GM19240 (cell line): ENCODE results near the gene MAP4K2.

Source experiments
- DNase-seq: peaks from one replicate; pipeline ENCODE4 v3.0.0; 2011; ENCODE audit warnings: low spot score; ENCODE audit not compliant: insufficient read length

The MAP4K2 gene

DNA sequence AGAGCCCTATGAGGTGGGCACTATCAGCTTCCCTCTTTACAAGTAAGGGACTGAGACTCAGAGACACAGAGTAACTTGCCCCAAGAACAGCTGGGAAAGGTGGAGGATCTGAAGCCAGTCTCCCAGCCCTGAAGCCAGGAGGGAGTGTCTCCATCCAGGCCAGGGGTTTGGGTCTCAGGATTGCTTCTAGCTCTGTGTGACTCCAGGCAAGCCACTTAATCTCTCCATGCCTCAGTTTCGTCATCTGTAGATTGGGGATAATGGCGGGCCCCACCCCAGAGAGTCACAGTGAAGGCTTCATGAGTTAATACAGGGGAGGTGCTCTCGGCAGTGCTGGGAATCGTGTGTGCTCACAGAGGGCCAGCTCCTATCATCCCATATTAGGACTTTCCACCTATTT lies 10.5 kb downstream of the MAP4K2 start:
- DNase-seq, result no peak

DNA sequence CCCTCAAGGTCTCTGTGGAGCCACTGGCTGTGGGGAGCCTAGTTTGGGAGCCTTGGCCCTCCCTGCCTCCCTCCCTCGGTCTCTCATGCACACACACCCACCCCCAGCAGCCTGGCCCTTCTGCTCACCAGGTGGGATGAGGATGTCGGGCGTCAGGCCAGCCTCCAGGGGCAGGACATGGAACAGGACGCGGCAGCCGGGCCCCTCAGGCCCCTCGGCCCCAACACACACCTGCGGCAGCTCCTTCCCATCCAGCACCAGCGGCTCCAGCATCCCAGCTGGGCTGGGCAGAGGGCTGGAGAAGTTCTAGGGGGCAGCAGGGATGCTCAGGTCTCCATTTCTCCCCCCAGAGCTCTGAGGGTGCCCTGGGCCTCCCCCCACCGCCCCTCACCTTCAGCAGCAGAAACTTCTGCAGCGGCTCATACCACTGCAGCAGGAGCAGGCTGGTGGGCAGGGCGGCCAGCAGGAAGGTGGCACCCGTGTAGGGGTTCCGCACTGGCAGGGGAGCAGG lies 11.2 kb downstream of the MAP4K2 start:
- DNase-seq, result no peak

DNA sequence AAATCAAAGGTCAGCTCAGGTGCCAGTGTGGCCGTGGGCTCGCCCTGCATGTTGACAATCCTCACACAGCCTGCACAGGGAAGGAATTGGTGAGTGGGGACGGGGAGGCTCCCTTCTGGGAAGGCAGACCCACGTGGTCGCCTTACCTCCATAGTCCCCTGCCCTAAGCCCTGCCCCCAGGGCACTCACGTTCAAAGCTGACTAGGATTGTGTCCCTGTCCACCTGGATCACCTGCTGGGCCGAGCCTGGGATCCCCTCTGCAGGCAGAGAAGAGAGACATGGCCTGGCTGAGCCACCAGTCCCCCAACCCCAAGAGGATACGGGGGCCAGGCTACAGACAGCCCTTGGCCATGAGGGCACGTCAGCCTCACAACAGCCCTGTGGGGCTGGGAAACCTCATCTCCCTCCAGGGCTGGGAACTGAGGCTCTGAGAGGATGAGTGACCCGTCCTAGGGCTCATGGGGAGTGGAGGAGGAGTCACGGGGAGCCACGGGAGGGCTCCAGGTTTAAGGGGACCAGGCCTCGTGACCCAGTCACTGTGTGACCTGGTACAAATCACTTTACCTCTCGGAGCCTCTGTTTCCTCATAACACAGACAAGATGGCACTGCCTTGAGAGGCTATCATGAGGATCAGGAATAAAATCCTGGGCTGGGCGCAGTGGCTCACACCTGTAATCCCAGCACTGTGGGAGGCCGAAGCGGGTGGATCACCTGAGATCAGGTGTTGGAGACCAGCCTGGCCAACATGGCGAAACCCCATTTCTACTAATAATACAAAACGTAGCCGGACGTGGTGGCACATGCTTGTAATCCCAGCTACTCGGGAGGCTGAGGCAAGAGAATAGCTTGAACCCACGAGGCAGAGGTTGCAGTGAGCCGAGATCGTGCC lies 12.6 kb downstream of the MAP4K2 start:
- no peak for DNase-seq

DNA sequence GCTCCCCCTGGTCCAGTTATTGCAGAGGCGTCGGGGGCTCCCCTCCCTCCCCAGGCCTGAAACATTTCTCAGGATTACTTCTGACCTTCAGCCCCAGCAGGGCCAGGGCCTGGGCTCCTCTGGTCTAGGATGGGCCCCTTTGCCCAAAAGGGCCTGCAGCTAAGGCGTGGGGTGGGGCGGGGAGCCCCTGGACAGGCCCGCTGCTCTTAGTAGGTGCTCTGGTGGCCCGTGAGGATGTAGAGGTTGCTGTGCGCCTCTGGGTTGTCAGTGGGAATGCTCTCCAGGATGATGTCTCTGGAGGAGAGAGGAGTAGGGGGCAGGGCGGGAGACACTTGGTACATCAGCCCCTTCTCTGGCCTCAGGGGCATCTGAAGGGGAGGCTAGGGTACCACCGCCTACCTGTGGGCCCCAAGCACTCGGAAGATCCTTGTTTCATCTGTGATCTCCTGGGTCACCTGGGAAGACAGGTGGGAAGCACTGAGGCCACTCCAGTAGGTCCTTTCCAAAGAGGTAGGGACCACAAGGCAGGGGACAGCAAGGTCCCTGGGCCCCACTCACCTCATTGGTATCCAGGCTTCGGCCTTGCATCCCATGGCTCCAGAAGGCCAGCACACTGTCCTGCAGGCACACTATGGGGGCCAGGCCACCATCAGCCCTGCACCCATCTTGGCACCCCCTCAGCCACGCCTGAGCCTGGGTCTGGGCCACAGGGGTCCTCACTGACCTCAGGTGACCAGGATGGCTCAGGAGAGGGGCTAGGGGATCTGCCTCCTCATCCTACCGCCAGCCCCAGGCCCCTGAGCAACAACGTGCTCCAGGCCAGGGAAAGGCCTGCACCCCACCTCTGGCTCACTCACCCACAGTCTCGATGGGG lies 13.4 kb downstream of the MAP4K2 start:
- DNase-seq, result no peak

DNA sequence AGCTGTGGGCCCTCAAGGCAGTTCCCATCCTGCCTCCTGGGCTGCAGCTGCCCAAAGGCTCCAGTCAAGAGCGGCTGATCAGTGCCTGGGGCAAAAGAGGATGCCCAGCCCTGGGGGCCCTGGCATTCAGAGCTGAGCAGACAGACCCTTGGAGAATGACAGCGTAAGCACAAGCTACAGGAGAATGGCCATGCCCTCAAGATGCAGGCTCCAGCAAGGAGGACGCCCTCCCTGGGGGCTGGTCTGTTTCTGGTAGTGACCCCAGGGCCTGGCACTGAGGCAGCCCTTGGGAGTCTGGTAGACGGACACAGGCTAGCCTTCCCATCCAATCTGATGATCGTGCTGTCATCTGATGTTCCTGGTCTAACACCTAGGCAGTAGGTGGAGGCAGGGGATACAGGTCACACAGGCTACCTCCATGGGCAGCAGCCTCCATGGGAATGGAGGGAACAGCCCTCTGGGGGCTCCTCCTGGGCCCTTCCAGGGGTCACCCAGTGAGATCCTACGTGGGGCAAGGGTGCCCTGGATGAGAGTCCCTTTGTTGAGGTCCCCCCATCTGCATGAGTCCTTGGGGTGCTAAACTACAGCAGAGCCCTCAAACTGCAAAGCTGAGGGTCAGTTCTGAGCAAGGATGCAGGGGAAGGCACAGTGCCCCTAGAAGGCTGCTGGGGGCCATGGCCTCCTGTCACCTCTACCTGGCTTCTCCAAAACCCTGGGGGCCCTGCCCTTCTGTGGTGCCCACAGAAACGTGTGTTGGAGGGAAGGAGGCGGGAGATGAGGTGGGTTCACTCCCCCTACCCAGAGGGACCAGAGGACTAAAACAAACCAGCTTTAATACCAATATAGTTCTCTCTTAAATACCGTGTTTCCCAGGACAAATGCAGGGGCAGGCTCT lies 14.4 kb downstream of the MAP4K2 start:
- DNase-seq, result no peak

DNA sequence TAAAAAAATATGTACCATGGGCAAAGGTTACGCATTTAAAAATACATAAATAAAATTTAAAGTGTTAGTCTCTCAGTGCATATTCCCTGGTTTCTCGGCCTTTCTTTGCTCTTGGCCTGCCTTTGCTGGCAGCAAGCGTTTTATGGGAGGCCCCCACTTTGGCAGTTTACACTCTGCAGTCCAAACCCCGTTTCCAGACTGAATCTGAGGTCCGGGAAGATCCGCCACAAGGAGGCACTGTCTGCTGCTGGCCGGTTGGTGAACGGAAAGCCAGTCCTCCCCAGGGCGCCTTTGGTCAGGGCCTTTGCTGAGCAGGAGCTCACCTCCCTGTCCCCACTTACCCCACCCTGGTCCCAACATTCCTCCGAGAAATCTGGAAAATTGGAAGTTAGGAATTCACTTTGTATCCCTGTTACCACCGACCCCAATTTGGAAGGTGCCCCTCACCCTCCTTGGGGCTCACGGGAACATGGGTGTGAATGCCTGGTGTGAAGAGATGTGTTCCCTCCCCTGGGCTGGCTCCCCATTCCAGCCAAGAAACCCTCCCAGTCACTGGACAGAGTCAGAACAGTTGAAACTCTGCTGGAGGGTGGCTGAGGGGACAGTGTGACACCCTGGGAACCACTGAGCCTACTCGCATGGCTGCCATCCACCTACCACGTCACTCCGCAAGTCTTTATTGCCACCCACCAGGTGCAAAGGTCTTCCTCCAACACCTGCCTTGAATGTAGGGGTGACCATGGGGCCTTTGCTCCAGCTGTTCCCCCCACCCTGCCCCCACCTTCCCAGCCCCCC lies 15.3 kb downstream of the MAP4K2 start:
- DNase-seq, result peak; percentile 77

DNA sequence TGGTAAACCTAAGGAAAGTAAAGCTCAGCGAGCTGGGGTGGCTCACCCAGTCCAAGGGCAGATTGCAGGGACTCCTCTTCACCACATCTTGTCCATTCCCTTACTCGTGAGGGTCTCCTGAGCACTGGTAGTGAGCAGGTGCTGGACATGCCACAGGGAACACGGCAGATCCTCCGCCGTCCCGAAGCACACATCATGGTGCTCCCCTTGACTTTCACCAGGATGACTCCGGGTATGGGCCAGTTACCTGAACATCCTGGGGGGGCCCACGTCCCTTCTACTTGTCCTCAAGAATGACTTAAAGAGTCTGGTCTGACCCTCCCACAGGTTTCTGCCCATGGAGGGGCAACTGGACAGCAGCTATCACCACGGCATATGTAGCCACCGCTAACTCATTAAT lies 16.7 kb downstream of the MAP4K2 start:
- no peak for DNase-seq

DNA sequence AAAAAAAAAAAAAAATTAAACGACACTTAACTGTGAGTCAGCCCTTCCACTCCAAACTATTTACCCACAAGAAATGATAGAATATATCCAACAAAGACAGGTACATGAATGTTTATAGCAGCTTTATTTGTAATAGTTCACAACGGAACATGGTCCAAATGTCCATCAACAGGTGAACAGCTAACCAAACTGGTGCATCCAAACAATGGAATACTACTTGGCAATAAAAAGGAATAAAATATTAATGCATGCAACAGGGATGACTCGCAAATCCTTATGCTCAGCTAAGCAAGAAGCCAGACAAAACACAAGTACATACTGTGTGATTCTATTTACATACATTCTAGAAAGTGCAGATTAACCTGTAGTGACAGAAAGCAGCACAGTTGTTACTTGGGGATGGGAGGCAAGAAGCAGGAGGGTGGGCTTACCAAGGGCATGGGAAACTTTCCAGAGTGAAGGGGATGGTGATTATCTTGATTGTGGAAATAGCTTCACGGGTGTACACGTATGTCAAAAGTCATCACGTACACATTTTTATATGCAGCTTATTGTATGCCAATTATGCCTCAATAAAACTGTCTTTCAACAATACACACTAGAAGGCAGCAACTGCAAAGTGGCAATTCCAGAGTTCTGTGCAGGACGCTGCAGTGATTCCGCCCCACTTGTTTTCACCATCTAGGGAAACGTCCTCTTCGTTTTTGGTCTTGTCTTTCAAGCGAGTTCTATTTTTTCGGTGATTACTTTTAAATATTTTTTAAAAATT lies 18.0 kb downstream of the MAP4K2 start:
- no peak for DNase-seq

DNA sequence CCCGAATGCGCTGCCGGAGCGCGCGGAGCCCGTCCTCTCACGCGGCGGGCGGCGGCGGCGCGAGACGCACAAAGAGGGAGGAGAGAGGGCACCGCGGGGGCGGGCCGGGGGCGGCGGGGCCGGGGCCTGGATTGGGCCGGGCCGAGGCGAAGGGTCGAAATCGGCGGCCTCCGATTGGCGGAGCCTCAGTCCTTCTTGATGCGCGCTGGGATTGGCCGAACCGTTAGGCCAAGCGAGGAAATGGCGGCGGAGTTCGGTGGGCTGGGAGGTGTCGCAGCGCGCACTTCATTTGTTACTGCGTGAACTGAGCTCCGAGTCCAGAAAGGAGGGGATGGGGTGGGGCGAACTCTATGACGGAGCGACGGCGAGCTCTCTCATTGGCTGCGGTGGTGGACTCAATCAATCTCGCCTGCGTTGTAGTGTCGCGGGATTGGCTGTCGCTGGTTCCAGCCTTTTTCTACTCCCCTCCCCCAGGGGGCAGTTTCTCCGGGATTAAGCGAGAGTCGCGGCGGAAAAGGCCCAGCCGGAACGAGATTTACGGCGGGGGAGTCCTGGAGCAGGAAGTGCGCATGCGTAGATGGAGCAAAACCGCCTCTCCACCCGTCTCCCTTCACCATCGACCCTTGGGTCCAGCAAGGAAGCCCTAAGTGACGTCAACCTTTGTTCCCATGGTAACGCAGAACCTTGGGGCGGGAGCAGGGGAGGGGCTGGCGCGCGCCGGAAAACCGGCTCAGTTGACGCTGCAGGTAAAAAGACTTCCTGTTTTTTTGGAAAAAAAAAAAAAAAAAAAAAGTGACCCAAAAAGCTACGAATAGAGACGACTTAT lies 24.3 kb downstream of the MAP4K2 start, which contains the start of gene SF1:
Gene SF1 (minus strand): TSS at position 70 of the 826 bp plus-strand sequence. CDS start 150 bp downstream, outside the sequence.
- DNase-seq, result peak; percentile 91

DNA sequence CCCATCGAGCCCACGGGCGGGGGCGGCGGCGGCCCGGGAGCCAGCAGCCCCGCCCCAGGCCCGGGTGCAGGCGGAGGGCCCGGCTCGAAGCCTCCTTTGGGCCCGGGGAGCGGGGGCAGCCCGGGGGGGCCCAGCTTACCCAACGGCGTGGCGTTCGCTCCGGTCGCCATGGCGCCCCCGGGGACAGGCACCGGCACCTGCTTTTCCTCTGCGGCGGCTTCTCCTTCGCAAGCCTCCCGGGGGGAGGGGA lies 24.9 kb downstream of the MAP4K2 start:
- DNase-seq, result no peak

DNA sequence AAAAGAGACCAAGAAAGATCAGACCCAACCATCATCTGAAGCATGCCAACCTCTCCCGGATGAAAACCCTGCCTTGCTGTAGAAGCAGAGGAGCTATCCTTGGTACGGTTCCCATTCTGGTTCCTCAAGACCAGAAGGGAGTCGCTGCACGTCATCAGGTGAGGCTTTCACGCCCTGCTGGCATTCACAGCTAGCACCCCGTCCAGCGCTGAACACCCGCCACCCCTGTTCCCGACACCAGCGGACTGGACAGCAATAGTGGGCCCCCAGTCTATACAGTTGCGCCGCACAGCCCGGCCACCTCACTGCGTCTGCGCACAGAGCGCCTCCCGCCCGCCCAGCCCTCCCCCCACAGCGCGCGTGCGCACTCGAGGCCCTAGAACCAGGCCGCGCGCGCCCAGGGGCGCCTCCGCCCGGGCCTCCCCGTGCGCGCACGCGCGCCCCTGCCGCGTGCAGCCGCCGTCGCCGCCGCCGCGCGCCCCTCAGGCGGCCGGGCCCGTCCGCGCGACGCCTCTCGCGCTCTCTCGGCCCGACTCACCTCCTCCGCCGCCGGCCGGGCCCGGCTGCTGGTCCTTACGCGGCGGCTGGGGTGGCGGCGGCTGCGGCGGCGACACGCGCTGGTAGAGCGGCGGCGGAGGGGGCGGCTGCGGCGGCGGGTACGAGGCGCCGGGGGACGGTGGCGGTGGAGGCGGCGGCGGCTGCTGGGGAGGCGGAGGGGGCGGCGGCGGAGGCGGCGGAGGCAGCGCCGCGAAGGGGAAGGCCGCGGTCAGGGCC lies 25.4 kb downstream of the MAP4K2 start:
- peak; percentile 76 for DNase-seq

DNA sequence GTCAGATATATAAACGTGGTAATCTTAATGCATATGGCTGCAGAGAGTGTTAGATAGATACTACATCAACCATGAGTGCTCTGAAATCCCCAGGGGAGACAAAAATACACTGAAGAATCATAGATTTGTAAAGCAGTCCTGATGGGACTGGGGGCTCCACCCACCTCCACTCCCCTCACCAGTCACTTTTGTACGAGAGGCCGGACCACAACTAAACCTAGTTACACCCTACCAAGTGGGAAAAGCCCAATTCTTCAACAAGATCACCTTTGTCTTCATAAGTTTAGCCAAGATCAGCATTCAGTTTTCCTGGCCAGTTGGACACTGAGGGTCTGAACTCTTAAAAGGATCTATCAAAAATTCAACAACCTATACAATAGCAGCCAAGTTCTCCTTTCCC lies 26.1 kb downstream of the MAP4K2 start:
- DNase-seq, result no peak

DNA sequence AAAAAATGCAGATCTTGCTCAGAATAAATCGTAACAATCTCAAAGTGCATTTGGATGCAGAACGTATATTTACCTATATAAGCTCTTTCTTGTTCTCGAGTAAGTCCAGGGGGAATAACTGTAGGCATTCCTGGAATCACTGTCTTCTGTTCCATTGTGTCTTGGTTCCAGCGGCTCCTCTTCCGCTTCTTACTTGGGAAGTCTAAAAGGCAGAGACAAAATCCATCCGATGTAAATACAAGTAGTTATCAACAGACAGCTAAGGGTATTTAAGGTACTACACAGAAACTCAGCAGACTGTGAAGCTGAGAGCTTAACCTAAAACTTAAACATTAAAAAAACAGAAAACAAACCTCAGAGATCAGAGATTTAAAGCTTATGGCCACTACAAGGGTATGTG lies 26.6 kb downstream of the MAP4K2 start:
- DNase-seq, result no peak

DNA sequence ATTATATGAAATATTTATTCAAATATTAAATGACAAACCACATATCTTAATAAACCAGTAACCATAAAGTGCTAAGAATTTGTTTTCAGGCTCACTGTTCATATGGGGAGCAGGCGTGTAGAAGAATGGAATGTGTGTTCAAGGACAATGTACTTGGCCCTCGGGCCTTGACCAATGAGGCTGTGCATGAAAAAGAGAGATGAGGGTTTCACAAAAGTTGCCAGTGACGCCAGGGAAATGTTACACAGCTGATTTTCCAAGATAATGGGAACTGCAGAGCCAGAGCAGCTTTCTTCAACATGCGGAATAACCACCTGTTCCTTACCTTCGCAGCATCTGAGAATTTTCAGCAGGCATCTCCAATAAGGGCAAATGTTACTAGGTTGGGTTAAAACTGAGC lies 28.9 kb downstream of the MAP4K2 start:
- DNase-seq, result no peak

DNA sequence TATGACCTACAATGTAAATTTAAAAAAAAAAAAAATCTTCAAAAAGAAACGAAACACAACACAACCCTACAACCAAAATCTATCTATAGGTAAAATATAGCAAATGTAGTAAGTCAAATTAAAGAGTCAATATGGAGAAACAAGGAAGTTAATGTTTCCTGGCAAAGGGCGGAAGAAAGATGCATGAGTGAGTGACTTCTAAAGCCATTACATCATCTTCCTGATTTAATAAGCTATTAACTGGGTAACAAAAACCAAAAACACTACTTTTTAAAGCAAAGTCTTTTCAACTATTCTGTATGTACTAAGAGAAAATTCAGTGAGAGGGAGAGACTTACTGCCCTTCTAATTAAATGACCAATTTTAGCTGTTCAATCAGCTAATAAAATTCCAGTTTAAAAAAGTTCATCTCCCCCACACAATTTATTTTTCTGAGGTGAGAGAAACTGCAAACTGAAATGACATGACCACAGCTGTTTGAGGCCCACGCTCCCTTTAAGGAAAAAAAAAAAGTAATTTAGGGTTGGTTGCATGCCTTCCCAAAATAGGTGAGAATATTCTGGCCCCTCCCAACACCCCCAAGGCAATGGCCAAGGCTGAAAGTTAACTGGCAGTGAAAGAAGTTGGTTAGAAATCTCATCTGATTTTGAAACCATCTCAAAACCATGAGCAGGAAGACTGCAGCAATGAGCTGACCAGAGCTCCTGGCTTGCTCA lies 30.6 kb downstream of the MAP4K2 start:
- DNase-seq, result no peak

DNA sequence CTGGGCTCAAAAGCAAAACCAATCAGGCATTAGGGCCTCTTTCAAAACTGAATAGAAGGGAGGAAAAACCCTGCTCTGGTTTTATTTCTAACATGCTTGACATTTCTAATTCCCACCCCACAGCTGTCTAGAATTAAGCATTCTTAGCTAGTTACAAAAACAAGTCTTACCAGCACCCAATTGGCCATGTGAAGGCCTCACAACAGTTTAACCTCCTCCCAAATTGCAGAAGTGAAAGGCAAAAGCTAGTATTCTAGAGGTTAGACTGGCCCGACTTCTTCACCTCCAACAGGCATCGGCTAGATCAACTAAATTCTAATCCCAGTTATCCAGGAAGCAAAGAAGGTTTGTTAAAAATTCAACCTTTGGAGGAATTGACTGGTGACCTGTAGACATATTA lies 31.2 kb downstream of the MAP4K2 start:
- no peak for DNase-seq

DNA sequence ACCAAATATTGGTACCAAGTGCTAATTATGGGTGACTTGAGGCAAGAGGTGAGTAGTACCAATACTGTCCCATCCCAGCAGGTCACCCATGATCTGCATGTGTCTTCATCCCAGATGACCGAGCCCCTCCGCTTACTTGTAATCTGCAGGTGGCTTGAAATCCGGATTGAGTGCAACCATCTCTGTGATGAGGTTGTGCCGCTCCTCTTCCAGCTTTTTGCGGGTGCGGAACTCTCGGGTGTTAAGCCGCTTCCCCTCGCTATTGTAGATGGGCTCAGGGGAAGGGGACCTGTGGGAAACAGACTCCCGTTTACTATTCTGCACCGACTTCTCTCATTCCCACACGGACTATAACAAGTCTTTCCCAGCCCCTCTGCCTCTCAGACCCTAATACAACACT lies 32.9 kb downstream of the MAP4K2 start:
- DNase-seq, result no peak

DNA sequence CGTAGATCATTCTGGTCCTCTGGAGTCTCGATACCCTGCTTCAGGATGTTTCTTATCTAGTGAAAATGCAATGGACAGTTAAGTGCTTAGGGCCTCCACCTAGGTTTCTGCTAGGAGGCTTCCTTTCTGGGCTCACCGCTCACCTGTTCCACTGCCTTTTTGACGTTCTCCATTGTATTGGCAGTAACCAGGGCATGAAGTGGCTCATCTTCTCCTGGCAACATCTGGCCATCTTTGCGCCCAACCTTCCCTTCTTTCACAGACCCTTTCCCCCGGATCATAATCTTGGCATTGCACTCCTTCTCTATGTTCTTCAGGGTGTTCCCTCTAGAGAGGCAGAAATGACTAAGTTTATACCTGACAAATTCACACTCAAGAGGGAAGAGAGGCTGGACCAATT lies 33.7 kb downstream of the MAP4K2 start:
- DNase-seq, result no peak
